HepG2 (cell line): ENCODE measurements around the gene TUBB2B. TPM values are rescaled to one million over a fixed set of nuclear protein-coding genes. Genes with fewer than 3 reads are reported as not detected.

Experiments
- CBX5 ChIP-seq: sonication (generic); formaldehyde crosslinking; IDR thresholded peaks from 2 replicates; pipeline ENCODE4 v1.4.0; 2020; ENCODE audit warnings: missing genetic modification reagents, borderline replicate concordance
- CCDC6 ChIP-seq: sonication (generic); formaldehyde crosslinking; IDR thresholded peaks from 2 replicates; pipeline ENCODE4 v1.8.1; 2022; ENCODE audit warnings: mild to moderate bottlenecking, missing genetic modification reagents, moderate library complexity
- CREM ChIP-seq, 2 experiments: sonication (generic) in 1 of 2; formaldehyde crosslinking in 1 of 2; IDR thresholded peaks; 2 replicates each; pipeline versions ENCODE4 v1.4.0 to v1.6.1; 2016 to 2020; ENCODE audit warnings: antibody characterized with exemption in 1 of 2, mild to moderate bottlenecking in 1 of 2, missing genetic modification reagents in 1 of 2
- ELF3 ChIP-seq: IDR thresholded peaks from 2 replicates; pipeline ENCODE4 v1.6.1; 2016; ENCODE audit warnings: missing genetic modification reagents, missing compliant biosample characterization
- HDAC1 ChIP-seq: sonication (generic); formaldehyde crosslinking; IDR thresholded peaks from 2 replicates; pipeline ENCODE4 v1.5.1; 2020; ENCODE audit warnings: mild to moderate bottlenecking, missing genetic modification reagents
- HIVEP1 ChIP-seq: sonication (generic); formaldehyde crosslinking; IDR thresholded peaks from 2 replicates; pipeline ENCODE4 v1.4.0; 2020; ENCODE audit warnings: mild to moderate bottlenecking, missing genetic modification reagents
- HNRNPLL ChIP-seq: fragments of 200-400 bp; formaldehyde crosslinking; IDR thresholded peaks from 2 replicates; pipeline ENCODE4 v1.6.1; 2017; ENCODE audit warnings: mild to moderate bottlenecking, low read depth, low read length; ENCODE audit not compliant: poor library complexity, severe bottlenecking
- KDM6A ChIP-seq: IDR thresholded peaks from 2 replicates; pipeline ENCODE4 v1.6.1; 2016; ENCODE audit warnings: low read depth
- NCOR1 ChIP-seq: fragments of 200-600 bp; sonication (generic); IDR thresholded peaks from 2 replicates; pipeline ENCODE4 v1.7.0; 2017; ENCODE audit warnings: antibody characterized with exemption, low read length, borderline replicate concordance
- NFIC ChIP-seq: IDR thresholded peaks from 2 replicates; pipeline ENCODE4 v1.6.1; 2012; ENCODE audit warnings: mild to moderate bottlenecking, low read length, inconsistent platforms
- PITX1 ChIP-seq: sonication (generic); formaldehyde crosslinking; IDR thresholded peaks from 2 replicates; pipeline ENCODE4 v1.5.1; 2020; ENCODE audit warnings: mild to moderate bottlenecking, missing genetic modification reagents
- RARA ChIP-seq: IDR thresholded peaks from 2 replicates; pipeline ENCODE4 v1.6.1; 2016; ENCODE audit warnings: missing genetic modification reagents, missing compliant biosample characterization
- RBM39 ChIP-seq: fragments of 200-400 bp; formaldehyde crosslinking; IDR thresholded peaks from one replicate; pipeline ENCODE4 v1.6.1; 2018; ENCODE audit warnings: antibody characterized with exemption, mild to moderate bottlenecking, low read depth, low read length; ENCODE audit not compliant: poor library complexity, severe bottlenecking
- SMAD1 ChIP-seq: sonication (generic); formaldehyde crosslinking; IDR thresholded peaks from 2 replicates; pipeline ENCODE4 v1.4.0; 2020; ENCODE audit warnings: missing genetic modification reagents, low read depth, mild to moderate bottlenecking, borderline replicate concordance
- U2AF1 ChIP-seq: fragments of 200-400 bp; formaldehyde crosslinking; optimal IDR thresholded peaks from 2 replicates; pipeline ENCODE3; 2017; ENCODE audit warnings: mild to moderate bottlenecking, low read depth, low read length
- ZBTB20 ChIP-seq: sonication (generic); formaldehyde crosslinking; IDR thresholded peaks from 2 replicates; pipeline ENCODE4 v1.8.1; 2023; ENCODE audit warnings: missing genetic modification reagents, low read depth, mild to moderate bottlenecking, borderline replicate concordance
- ZBTB7A ChIP-seq: sonication (generic); formaldehyde crosslinking; IDR thresholded peaks from 2 replicates; pipeline ENCODE4 v1.8.0; 2022; ENCODE audit warnings: mild to moderate bottlenecking, missing genetic modification reagents
- ZNF143 ChIP-seq: sonication (generic); formaldehyde crosslinking; IDR thresholded peaks from 2 replicates; pipeline ENCODE4 v1.4.0; 2020; ENCODE audit warnings: missing genetic modification reagents
- ZNF253 ChIP-seq: sonication (generic); formaldehyde crosslinking; IDR thresholded peaks from 2 replicates; pipeline ENCODE4 v1.8.0; 2022; ENCODE audit warnings: mild to moderate bottlenecking, missing genetic modification reagents, borderline replicate concordance
- polyA plus RNA-seq, 8 experiments: library from polyadenylated mRNA; depleted of rRNA in 3 of 8; stranded (reverse) in 7 of 8; unstranded in 1 of 8; fragments of >200 nt; fragmentation: Illumina TruSeq in 4 of 8; extraction: Trizol in 4 of 8; gene quantifications; 2 replicates each; pipeline versions ENCODE4 v1.2.1 to v1.2.3, GENCODE V29; 2011 to 2016; ENCODE audit warnings: low read depth in 4 of 8, missing spikeins in 1 of 8, mixed read lengths in 1 of 8; ENCODE audit not compliant: insufficient read depth in 1 of 8
- total RNA-seq, 5 experiments: library from RNA; depleted of rRNA; stranded (reverse); fragments of >200 nt; fragmentation: Illumina TruSeq; extraction: Trizol; gene quantifications; 2 replicates each; pipeline ENCODE4 v1.2.3, GENCODE V29; 2016; ENCODE audit warnings: low read depth in 1 of 5
- TF ChIP-seq, protein P1 (sequence below): sonication (generic); formaldehyde crosslinking; IDR thresholded peaks from 2 replicates; pipeline ENCODE4 v1.4.0; 2020; ENCODE audit warnings: mild to moderate bottlenecking, missing genetic modification reagents
- TF ChIP-seq, protein P2 (sequence below): sonication (generic); formaldehyde crosslinking; IDR thresholded peaks from 2 replicates; pipeline ENCODE4 v1.4.0; 2020; ENCODE audit warnings: mild to moderate bottlenecking, missing genetic modification reagents
- TF ChIP-seq, protein P3 (sequence below): sonication (generic); formaldehyde crosslinking; IDR thresholded peaks from 2 replicates; pipeline ENCODE4 v1.4.0; 2020; ENCODE audit warnings: missing genetic modification reagents

Gene TUBB2B
- total and polyA plus RNA-seq, 2 of the 13 experiments (the other 11 are each of a cell fraction or from before 2014, with no cell fraction given): 10.3 to 23.6 TPM

DNA sequence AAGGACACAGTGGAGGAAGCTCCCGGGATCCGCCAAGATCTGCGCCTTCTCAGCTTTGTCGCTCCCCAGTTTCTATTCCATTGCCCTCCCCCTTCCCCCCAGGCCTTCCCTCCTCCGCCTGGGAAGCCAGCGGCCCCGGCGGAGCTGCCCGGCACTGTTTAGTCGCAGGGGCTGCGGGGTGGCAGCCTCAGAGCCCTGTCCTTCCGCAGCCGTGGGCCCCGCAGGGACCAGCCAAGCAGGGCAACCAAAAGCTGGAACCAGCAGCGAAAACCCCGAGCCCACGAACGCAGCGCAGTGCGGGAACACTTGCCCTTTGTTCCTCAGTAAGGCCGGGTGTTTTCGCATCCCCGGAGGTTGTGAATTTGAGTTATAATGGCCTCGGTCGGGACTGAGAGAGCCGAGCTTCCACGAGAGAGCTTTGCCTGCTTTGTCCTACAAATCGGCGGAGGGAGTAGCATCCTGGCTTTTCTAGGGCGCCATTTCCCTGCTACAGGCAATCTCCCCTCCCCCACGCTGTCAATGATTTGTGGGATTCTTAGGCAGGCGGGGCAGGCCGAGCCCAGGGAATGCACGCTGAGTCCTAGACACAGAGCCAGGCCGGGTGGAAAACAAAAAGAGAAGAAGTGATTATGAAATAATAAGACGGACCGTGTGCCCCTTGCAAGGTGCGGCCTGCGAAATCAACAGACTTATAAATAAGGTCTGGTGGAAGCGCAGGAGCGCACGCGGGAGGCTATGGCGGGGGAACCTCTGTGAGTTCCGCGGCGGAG lies 4.0 kb upstream of the TUBB2B start (continued):
- TF ChIP-seq SMAD1 (CRISPR knock-in tag): peak; percentile 25; the same call in 1 of the 2 replicates
- 0 out of 2 replicates have a peak, but pooled peaks have one; percentile 8 for TF ChIP-seq KDM6A (CRISPR knock-in tag)
- TF ChIP-seq ELF3 (CRISPR knock-in tag): peak; percentile 53; the same call in 1 of the 2 replicates
- TF ChIP-seq, protein P1, sequence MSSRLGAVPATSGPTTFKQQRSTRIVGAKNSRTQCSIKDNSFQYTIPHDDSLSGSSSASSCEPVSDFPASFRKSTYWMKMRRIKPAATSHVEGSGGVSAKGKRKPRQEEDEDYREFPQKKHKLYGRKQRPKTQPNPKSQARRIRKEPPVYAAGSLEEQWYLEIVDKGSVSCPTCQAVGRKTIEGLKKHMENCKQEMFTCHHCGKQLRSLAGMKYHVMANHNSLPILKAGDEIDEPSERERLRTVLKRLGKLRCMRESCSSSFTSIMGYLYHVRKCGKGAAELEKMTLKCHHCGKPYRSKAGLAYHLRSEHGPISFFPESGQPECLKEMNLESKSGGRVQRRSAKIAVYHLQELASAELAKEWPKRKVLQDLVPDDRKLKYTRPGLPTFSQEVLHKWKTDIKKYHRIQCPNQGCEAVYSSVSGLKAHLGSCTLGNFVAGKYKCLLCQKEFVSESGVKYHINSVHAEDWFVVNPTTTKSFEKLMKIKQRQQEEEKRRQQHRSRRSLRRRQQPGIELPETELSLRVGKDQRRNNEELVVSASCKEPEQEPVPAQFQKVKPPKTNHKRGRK (CRISPR knock-in tag): peak; percentile 60; the same call in 1 of the 2 replicates
- peak; percentile 71 for TF ChIP-seq HDAC1 (CRISPR knock-in tag)
- no peak for TF ChIP-seq NFIC
- TF ChIP-seq, protein P2, sequence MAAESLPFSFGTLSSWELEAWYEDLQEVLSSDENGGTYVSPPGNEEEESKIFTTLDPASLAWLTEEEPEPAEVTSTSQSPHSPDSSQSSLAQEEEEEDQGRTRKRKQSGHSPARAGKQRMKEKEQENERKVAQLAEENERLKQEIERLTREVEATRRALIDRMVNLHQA (CRISPR knock-in tag): no peak
- peak; percentile 61 for TF ChIP-seq PITX1
- no peak for TF ChIP-seq CBX5
- TF ChIP-seq ZBTB7A (CRISPR knock-in tag): peak; percentile 27; the same call in 1 of the 2 replicates
- TF ChIP-seq ZNF253 (CRISPR knock-in tag): no peak
- 0 out of 2 replicates have a peak, but pooled peaks have one; percentile 13 for TF ChIP-seq RARA
- TF ChIP-seq ZNF143 (CRISPR knock-in tag): no peak
- TF ChIP-seq ZBTB20: peak; percentile 55; the same call in 1 of the 2 replicates
- TF ChIP-seq, protein P3, sequence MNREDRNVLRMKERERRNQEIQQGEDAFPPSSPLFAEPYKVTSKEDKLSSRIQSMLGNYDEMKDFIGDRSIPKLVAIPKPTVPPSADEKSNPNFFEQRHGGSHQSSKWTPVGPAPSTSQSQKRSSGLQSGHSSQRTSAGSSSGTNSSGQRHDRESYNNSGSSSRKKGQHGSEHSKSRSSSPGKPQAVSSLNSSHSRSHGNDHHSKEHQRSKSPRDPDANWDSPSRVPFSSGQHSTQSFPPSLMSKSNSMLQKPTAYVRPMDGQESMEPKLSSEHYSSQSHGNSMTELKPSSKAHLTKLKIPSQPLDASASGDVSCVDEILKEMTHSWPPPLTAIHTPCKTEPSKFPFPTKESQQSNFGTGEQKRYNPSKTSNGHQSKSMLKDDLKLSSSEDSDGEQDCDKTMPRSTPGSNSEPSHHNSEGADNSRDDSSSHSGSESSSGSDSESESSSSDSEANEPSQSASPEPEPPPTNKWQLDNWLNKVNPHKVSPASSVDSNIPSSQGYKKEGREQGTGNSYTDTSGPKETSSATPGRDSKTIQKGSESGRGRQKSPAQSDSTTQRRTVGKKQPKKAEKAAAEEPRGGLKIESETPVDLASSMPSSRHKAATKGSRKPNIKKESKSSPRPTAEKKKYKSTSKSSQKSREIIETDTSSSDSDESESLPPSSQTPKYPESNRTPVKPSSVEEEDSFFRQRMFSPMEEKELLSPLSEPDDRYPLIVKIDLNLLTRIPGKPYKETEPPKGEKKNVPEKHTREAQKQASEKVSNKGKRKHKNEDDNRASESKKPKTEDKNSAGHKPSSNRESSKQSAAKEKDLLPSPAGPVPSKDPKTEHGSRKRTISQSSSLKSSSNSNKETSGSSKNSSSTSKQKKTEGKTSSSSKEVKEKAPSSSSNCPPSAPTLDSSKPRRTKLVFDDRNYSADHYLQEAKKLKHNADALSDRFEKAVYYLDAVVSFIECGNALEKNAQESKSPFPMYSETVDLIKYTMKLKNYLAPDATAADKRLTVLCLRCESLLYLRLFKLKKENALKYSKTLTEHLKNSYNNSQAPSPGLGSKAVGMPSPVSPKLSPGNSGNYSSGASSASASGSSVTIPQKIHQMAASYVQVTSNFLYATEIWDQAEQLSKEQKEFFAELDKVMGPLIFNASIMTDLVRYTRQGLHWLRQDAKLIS (CRISPR knock-in tag): no peak
- TF ChIP-seq HIVEP1 (CRISPR knock-in tag): 0 out of 2 replicates have a peak, but pooled peaks have one; percentile 20
- TF ChIP-seq NCOR1: peak; percentile 56; the same call in 1 of the 2 replicates
- no peak for TF ChIP-seq CREM (IDR thresholded peaks at IDR 0.05)
- 0 out of 2 replicates have a peak, but pooled peaks have one; percentile 27 for TF ChIP-seq CREM (CRISPR knock-in tag; IDR thresholded peaks at IDR 0.05)
- peak; percentile 73 for TF ChIP-seq HNRNPLL
- peak; percentile 36 for TF ChIP-seq RBM39
- peak; percentile 57; the same call in 1 of the 2 replicates for TF ChIP-seq CCDC6 (CRISPR knock-in tag)
- TF ChIP-seq U2AF1: peak; percentile 74
